ENCODE data around the gene ITPR3. TPM values are rescaled to one million over a fixed set of nuclear protein-coding genes. Genes with fewer than 3 reads are reported as not detected.
A peak's percentile ranks its signal among the peaks of the same experiment; 100 is the strongest.

ITPR3 gene
- total and polyA plus RNA-seq, 4 donors: 36.7 to 89.5 (median 44.4) TPM

DNA sequence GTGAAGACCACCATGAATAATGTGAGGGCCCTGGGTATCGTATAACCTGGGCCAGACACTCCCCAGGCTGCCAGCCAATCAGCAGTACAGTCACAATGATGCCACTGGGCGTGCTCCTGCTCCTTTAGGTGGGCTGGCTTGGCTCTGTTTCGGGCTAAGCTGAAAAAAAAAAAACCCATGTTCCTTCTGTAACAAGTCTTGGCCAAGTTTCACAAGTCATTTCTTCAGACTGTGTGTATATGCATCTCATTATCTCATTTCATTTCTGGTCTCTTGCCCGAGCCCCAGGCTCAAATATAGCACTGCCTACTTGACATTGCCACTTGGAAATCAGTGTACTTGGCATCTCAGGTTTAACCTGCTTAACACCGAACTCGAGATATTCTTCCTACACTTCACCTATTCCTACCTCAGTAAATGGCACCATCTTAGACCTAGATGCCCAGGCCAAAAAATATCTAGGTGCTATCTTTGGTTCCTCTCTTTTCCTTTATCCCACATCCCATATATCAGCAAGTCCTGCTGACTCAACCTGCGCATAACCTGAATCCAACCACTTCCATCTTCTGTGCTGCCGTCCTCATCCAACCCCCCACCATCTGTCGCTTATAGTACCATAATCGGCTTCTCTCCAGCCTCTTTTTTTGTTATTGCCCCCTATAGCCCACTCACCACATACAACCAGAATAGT, 88.6 kb downstream of the ITPR3 start:
- DNase-seq: peak in 1 of 3 donors; percentile 52
- Histone ChIP-seq H3K9me3 (ENCODE audit: control insufficient read depth in 4 of 4, insufficient read depth in 3 of 4, low read length in 3 of 4) (no peaks in the 10 kb centered on the region), H3K4me3 (no peak overlapping the region), H3K27me3 (ENCODE audit: control insufficient read depth in 3 of 3, insufficient read depth in 3 of 3, low read length in 2 of 3) (no peaks in the 10 kb centered on the region), H3K27ac (ENCODE audit: low read depth in 1 of 2, low read length in 1 of 2) (peak overlapping the region in 1 of 2 donors; percentile 82), H3K36me3 (ENCODE audit: control insufficient read depth in 4 of 4, insufficient read depth in 4 of 4, low read length in 4 of 4) (peaks cover 0 to 8% (median 3%) of the 10 kb centered on the region in 4 donors), H3K9ac (ENCODE audit: insufficient read depth in 1 of 2, low read length in 2 of 2) (no peak overlapping the region), H3K4me1 (ENCODE audit: control insufficient read depth in 5 of 5, insufficient read depth in 5 of 5, low read length in 5 of 5) (peaks cover 6 to 28% (median 9%) of the 10 kb centered on the region in 5 donors)
- WGBS, 2 donors: 85 to 89% methylated on average over 10 of the region's 10 CpGs
- no peak for ATAC-seq (ENCODE audit: insufficient read depth, low FRiP score)
- TF ChIP-seq, protein P1, sequence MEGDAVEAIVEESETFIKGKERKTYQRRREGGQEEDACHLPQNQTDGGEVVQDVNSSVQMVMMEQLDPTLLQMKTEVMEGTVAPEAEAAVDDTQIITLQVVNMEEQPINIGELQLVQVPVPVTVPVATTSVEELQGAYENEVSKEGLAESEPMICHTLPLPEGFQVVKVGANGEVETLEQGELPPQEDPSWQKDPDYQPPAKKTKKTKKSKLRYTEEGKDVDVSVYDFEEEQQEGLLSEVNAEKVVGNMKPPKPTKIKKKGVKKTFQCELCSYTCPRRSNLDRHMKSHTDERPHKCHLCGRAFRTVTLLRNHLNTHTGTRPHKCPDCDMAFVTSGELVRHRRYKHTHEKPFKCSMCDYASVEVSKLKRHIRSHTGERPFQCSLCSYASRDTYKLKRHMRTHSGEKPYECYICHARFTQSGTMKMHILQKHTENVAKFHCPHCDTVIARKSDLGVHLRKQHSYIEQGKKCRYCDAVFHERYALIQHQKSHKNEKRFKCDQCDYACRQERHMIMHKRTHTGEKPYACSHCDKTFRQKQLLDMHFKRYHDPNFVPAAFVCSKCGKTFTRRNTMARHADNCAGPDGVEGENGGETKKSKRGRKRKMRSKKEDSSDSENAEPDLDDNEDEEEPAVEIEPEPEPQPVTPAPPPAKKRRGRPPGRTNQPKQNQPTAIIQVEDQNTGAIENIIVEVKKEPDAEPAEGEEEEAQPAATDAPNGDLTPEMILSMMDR (IDR thresholded peaks at IDR 0.05; ENCODE audit: control extremely low read depth, extremely low read depth): no peak

DNA sequence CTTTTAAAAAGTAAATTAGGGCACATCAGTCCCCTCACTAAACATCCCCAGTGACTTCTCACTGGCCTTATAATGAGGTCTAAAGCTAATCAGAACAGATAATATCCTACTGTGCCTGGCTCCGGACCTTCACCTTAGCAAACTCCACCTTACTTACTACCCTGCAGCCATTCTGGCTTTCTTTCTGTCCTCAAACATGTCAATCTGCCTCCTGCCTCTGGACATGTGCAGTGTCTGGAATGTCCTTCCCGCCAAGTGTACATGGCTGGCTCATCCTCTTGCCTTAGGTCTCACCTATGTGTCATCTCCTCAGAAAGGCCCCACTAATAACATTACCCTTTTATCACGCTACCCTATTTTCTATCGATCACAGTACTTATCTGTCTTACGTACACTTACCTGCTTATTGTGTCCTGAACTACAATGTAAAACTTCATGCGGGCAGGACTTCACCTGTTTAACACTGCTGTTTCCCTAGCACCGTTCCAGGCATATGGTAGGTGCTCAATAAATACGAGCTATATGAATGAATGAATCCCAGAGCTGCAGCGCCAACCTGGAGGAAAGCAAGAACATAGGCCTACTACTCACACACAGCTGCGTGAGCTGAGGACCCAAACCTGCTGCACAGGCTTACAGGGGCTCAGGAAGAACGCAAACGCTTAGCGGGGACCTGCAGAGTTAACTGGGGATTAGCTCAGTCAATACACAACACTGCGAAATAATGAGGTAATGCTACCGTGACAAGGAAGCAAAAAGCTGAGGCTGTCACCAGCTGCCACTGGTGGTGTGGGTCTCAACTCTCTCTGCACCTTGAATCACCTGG, 89.4 kb downstream of the ITPR3 start:
- ATAC-seq (ENCODE audit: insufficient read depth, low FRiP score): no peak
- WGBS, 2 donors: 81 to 84% methylated on average over 15 of the region's 15 CpGs
- H3K27me3 ChIP-seq (ENCODE audit: control insufficient read depth in 3 of 3, insufficient read depth in 3 of 3, low read length in 2 of 3): no peaks in the 10 kb centered on the region
- peaks cover 6 to 28% (median 9%) of the 10 kb centered on the region in 5 donors for H3K4me1 ChIP-seq (ENCODE audit: control insufficient read depth in 5 of 5, insufficient read depth in 5 of 5, low read length in 5 of 5)
- peak overlapping the region; percentile 91 for H3K4me3 ChIP-seq
- no peak for DNase-seq
- H3K9me3 ChIP-seq (ENCODE audit: control insufficient read depth in 4 of 4, insufficient read depth in 3 of 4, low read length in 3 of 4): no peaks in the 10 kb centered on the region
- H3K9ac ChIP-seq (ENCODE audit: insufficient read depth in 1 of 2, low read length in 2 of 2): peak overlapping the region in 1 of 2 donors; percentile 59
- TF ChIP-seq, protein P1 (IDR thresholded peaks at IDR 0.05; ENCODE audit: control extremely low read depth, extremely low read depth): no peak
- H3K27ac ChIP-seq (ENCODE audit: low read depth in 1 of 2, low read length in 1 of 2): peak overlapping the region in 1 of 2 donors; percentile 91
- H3K36me3 ChIP-seq (ENCODE audit: control insufficient read depth in 4 of 4, insufficient read depth in 4 of 4, low read length in 4 of 4): peaks cover 0 to 8% (median 3%) of the 10 kb centered on the region in 4 donors

DNA sequence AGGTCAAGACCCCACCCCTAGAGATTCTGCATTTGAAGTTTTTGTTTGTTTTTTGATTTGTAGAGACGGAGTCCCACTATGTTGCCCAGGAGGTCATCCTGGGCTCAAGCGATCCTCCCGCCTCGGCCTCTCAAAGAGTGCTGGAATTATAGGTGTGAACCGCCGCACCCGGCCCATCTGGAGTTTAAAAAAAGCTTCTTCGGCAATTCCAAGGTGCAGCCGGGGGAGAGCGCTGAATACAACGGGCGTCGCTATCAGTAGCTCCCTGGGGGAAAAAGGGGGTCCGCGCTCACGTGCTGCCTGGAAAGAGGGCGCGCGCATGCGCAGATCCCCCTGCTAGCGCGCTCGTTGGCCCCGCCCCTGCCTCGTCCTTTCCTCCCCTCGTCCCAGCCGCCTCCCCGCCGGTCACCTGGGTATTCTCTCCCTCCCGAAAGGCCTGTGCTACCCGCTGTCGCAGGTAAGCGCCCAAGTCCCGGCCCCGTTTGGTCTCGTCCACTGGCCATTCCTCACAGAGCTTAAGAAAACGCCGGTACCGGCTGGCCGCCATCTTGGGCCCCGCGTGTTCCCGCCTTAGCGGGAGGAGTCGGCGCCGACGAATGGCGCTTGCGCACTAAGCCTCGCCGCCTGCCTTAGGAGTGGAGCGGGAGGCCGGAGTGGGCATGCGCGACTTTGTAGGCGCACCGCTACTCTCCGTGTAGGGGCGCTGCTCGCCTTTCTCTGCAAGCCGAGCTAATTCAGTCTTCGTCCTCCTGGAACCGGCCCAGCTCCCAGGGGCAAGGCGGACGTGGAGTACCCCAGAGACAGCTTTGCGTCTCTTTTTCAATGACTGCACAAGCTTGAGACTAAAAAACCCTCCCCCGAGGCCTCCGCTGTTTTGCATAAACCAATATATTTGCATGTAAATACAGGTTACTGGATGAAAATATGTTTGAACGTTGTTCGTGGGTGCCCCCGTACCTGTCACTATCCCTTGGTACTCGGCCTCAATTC, 90.3 kb downstream of the ITPR3 start, which contains the start of gene UQCC2:
Gene UQCC2 (minus strand): TSS at position 561 of the 990 bp plus-strand sequence. CDS start 14 bp downstream, at position 547.
- peak; percentile 93 for ATAC-seq (ENCODE audit: insufficient read depth, low FRiP score)

More for the DNA sequence above, 90.3 kb downstream of the ITPR3 start, which contains the start of gene UQCC2:
- TF ChIP-seq, protein P1 (IDR thresholded peaks at IDR 0.05; ENCODE audit: control extremely low read depth, extremely low read depth): peak; percentile 76
- Histone ChIP-seq H3K9ac (ENCODE audit: insufficient read depth in 1 of 2, low read length in 2 of 2) (peak within 1 kb of the TSS in 1 of 2 donors; percentile 62), H3K4me1 (ENCODE audit: control insufficient read depth in 5 of 5, insufficient read depth in 5 of 5, low read length in 5 of 5) (peaks cover 6 to 31% (median 10%) of the 10 kb centered on the region in 5 donors), H3K4me3 (peak within 1 kb of the TSS; percentile 91), H3K27ac (ENCODE audit: low read depth in 1 of 2, low read length in 1 of 2) (peak within 1 kb of the TSS; percentile 91 to 97), H3K36me3 (ENCODE audit: control insufficient read depth in 4 of 4, insufficient read depth in 4 of 4, low read length in 4 of 4) (peaks cover 0 to 8% (median 3%) of the 10 kb centered on the region in 4 donors), H3K9me3 (ENCODE audit: control insufficient read depth in 4 of 4, insufficient read depth in 3 of 4, low read length in 3 of 4) (no peaks in the 10 kb centered on the region), H3K27me3 (ENCODE audit: control insufficient read depth in 3 of 3, insufficient read depth in 3 of 3, low read length in 2 of 3) (no peaks in the 10 kb centered on the region)
- DNase-seq: peak; percentile 98 to 99 (median 99)
- WGBS, 2 donors: 1 to 3% methylated on average over 66 to 73 of the region's 73 CpGs
